ENCODE measurements around the gene TVP23C. TPM values are rescaled to one million over a fixed set of nuclear protein-coding genes. Genes with fewer than 3 reads are reported as not detected.

Gene TVP23C
- total and polyA plus RNA-seq, 2 of the 8 experiments (the other 6 are each of a cell fraction or from before 2014, with no cell fraction given) = 2.9 to 9.6 TPM

DNA sequence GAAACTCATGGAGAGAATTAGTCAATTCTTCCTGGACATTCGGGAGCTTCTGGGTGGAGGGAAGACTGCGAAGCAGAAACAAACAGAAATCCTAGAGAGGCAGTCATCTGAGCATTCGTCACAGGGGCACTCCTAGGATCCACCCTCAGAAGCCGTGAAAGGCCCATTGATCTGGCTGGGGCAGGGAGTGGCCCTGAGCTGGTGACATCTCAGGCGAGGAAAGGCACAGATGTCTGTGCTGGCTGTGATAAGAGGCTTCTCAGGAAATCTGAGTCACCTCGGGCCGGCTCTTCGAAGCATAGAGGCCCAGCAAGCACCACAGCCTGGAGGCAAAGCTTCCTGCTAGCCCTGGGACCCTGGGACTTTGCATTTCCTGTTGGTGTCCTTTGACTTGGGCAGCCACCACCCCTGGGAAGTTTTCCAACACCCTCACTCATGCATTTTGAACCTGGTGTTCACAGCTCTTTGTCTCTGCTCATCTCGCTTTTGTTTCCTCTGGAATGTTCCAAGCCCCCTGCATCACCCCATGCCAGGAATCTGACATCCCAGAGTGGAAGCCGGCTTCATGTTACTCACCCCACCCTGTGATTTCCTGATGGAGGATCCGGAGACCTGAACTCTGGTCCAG lies 72.5 kb downstream of the TVP23C start (continued):
- TF ChIP-seq RAD21 (IDR thresholded peaks at IDR 0.05 in 1 of 2, conservative IDR thresholded peaks at IDR 0.05 in 1 of 2; ENCODE audit: low read depth in 2 of 2, low read length in 2 of 2) (no peak), GTF2F1 (IDR thresholded peaks at IDR 0.05; ENCODE audit: borderline replicate concordance, low read depth, low read length) (no peak), SIX5 (IDR thresholded peaks at IDR 0.05; ENCODE audit: low read depth, low read length) (no peak), SP2 (IDR thresholded peaks at IDR 0.05; ENCODE audit: low read length) (no peak), JUND (IDR thresholded peaks at IDR 0.05; ENCODE audit: low read length) (no peak)
